ENCODE results near the gene DBNDD1.
"Not testable (repeated sequence)": the region's sequence is repeated elsewhere in the genome, so short reads cannot be mapped to it uniquely, and the experiment has no call there.

The DBNDD1 gene

DNA sequence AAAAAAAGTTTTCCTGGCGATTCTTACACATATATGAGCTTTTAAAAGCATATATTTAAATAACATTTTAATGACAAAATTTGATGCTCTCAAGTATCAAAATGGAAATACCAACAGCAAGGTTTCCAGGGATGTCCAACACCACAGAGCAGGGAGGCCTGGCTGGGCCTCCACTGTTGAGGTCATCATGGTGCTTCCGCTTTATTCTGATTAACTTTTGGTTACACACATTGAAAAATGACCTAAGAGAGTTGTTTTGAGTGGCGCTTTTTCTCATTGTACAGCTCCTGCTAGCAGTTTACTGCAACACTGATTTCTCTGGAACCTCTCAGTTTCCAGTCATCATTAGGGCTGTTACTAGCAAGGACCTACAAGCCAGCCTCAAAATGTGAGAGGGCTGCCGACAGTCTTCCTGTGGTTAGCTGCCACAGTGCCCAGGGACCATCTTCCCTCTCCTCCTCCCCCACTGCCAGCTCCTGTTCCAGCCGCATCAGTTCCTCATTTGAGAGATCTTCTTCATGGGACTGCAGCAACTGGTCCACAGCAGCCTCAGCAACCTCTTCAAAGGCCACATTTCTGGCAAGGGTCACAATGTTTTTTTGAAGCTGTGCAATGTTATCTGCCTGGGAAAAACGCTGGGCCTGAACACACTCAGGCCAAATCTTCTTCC is 49.4 kb downstream of the DBNDD1 start:
- H3K36me3 ChIP-seq (ENCODE audit: insufficient read depth, low read length), result peaks cover 15% of the 10 kb centered on the region

DNA sequence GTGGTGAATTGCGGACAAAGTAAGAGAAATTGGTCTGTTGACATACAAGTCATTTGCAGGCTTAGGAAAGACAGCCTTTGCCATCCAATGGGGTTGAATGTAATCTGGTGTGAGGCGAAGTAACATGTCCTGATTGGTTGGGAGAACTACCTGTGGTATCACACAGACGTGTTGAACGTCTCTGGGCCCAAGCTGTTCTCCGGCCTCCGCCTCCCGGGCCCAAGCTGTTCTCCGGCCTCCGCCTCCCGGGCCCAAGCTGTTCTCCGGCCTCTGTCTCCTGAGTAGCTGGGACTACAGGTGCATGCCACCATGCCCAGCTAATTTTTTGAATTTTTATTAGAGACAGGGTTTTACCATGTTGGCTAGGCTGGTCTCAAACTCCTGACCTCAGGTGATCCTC is 51.2 kb downstream of the DBNDD1 start:
- H3K27me3 ChIP-seq (ENCODE audit: insufficient read depth, low read length); H3K4me1 ChIP-seq (ENCODE audit: insufficient read depth, low read length); H3K9me3 ChIP-seq (ENCODE audit: insufficient read depth, low read depth, low read length); H3K9ac ChIP-seq (ENCODE audit: low read depth, low read length); H3K27ac ChIP-seq (ENCODE audit: low read depth, low read length); H3K4me3 ChIP-seq (ENCODE audit: low read length): not testable (repeated sequence)
- H3K36me3 ChIP-seq (ENCODE audit: insufficient read depth, low read length), result peaks cover 20% of the 10 kb centered on the region
- 91% methylated on average over 11 of the region's 11 CpGs for WGBS

More for the DNA sequence above, 49.4 kb downstream of the DBNDD1 start:
- no peak overlapping the region for H3K9ac ChIP-seq (ENCODE audit: low read depth, low read length)
- no peak overlapping the region for H3K27ac ChIP-seq (ENCODE audit: low read depth, low read length)
- H3K27me3 ChIP-seq (ENCODE audit: insufficient read depth, low read length), result no peaks in the 10 kb centered on the region; the same call in 1 of the 2 replicates
- WGBS, result 98% methylated on average over 5 of the region's 6 CpGs
- peaks cover 7% of the 10 kb centered on the region; the same call in 1 of the 2 replicates for H3K4me1 ChIP-seq (ENCODE audit: insufficient read depth, low read length)
- no peak overlapping the region for H3K4me3 ChIP-seq (ENCODE audit: low read length)
- peaks cover 7% of the 10 kb centered on the region for H3K9me3 ChIP-seq (ENCODE audit: insufficient read depth, low read depth, low read length)

DNA sequence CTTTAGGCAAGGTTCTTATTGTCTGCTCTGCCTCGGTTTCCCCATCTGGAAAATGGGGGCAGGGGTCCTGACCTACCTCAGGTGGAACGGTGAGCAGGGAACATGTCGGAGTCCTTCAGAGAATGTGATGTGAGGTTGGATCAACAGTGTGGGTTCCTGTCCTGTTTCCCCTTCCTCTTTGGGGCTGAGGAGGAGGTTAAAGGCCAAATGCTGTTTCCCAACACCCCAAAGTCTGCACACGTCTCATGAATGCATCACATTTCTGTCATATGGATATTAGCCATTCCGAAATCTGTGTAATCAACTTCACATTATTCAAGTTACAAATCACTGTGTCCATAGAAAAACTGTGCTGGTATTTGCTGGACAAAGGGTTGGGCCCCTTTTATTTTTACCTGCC is 51.8 kb downstream of the DBNDD1 start:
- peaks cover 20% of the 10 kb centered on the region for H3K36me3 ChIP-seq (ENCODE audit: insufficient read depth, low read length)
- not testable (repeated sequence) for H3K9ac ChIP-seq (ENCODE audit: low read depth, low read length); H3K27ac ChIP-seq (ENCODE audit: low read depth, low read length); H3K27me3 ChIP-seq (ENCODE audit: insufficient read depth, low read length); H3K9me3 ChIP-seq (ENCODE audit: insufficient read depth, low read depth, low read length); H3K4me1 ChIP-seq (ENCODE audit: insufficient read depth, low read length); H3K4me3 ChIP-seq (ENCODE audit: low read length)
- WGBS, result 89% methylated on average over 5 of the region's 5 CpGs

DNA sequence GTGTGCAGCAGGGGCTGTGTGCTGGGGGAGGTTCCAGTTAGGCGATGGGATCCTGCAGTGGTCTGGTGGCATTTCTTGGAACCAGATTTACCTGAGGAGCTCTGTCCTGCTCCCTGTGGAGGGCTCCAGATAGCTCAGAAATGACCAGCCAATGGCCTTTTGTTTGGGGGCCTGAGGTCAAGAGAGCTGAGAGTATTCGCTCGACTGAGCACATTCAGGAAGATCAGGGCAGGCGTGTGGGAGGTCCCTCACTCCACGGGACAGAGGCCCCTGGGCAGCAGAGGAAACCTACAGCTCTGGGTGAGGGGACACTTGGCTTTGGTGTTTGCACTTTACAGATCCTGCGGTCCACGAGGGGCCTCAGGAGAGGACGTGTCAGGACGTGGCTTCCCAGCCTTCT is 52.5 kb downstream of the DBNDD1 start:
- Histone ChIP-seq H3K9me3 (ENCODE audit: insufficient read depth, low read depth, low read length) (peaks cover 7% of the 10 kb centered on the region), H3K27ac (ENCODE audit: low read depth, low read length) (no peak overlapping the region), H3K4me3 (ENCODE audit: low read length) (no peak overlapping the region), H3K4me1 (ENCODE audit: insufficient read depth, low read length) (no peaks in the 10 kb centered on the region), H3K36me3 (ENCODE audit: insufficient read depth, low read length) (peaks cover 20% of the 10 kb centered on the region), H3K27me3 (ENCODE audit: insufficient read depth, low read length) (no peaks in the 10 kb centered on the region; the same call in 1 of the 2 replicates), H3K9ac (ENCODE audit: low read depth, low read length) (no peak overlapping the region)
- 93% methylated on average over 9 of the region's 9 CpGs for WGBS

DNA sequence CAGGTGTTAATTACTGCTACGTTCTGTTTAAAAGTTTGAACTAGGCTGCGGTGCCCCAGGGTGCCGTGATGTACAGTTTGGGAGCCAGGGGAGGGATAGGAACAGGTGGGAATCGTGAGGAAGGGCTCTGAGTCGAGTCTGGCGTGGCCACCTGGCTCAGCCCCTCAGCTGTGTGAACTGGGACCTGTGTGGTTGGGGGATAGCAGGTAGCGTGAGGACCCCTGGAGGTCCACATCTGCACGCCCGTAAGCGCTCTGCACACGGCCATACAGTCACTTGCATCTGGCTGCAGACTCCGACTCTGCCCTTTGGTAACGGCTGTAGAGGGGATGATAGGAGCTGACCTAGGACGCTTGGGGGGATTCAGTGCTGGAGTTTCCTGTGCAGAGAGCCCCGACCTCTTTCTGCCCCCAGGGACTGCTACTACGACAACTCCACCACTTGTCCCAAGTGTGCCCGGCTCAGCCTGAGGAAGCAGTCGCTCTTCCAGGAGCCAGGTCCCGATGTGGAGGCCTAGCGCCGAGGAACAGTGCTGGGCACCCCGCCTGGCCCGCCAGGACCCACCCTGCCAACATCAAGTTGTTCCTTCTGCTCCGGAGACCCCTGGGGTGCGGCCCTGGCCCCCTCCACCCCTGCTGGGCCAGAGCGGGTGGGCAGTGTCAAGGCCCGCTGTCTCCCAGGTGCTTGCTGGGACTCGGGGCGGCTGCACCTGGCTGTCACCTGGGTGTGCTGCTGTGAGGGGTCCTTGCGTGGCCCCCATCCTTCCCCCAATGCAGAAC is 53.6 kb downstream of the DBNDD1 start:
- Histone ChIP-seq H3K36me3 (ENCODE audit: insufficient read depth, low read length) (peaks cover 30% of the 10 kb centered on the region), H3K9ac (ENCODE audit: low read depth, low read length) (no peak overlapping the region), H3K27me3 (ENCODE audit: insufficient read depth, low read length) (no peaks in the 10 kb centered on the region), H3K4me3 (ENCODE audit: low read length) (no peak overlapping the region), H3K9me3 (ENCODE audit: insufficient read depth, low read depth, low read length) (no peaks in the 10 kb centered on the region), H3K27ac (ENCODE audit: low read depth, low read length) (no peak overlapping the region), H3K4me1 (ENCODE audit: insufficient read depth, low read length) (no peaks in the 10 kb centered on the region)
- WGBS, result 95% methylated on average over 30 of the region's 30 CpGs

DNA sequence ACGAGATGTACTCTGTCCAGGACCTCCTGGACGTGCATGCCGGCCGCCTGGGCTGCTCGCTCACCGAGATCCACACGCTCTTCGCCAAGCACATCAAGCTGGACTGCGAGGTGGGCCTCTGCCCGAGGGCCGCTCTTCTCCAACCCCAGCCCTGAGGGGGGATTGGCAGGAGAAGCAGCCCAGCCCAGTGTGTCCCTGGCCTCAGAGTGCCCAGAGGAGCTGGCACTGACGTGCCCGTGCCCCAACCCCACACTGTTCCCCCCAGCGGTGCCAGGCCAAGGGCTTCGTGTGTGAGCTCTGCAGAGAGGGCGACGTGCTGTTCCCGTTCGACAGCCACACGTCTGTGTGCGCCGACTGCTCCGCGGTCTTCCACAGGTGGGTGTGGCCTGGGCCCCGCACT is 55.1 kb downstream of the DBNDD1 start:
- Histone ChIP-seq H3K27ac (ENCODE audit: low read depth, low read length) (no peak overlapping the region), H3K4me1 (ENCODE audit: insufficient read depth, low read length) (no peaks in the 10 kb centered on the region), H3K9ac (ENCODE audit: low read depth, low read length) (no peak overlapping the region), H3K36me3 (ENCODE audit: insufficient read depth, low read length) (peaks cover 20% of the 10 kb centered on the region), H3K27me3 (ENCODE audit: insufficient read depth, low read length) (no peaks in the 10 kb centered on the region), H3K4me3 (ENCODE audit: low read length) (no peak overlapping the region), H3K9me3 (ENCODE audit: insufficient read depth, low read depth, low read length) (no peaks in the 10 kb centered on the region)
- WGBS, result 93% methylated on average over 25 of the region's 25 CpGs

DNA sequence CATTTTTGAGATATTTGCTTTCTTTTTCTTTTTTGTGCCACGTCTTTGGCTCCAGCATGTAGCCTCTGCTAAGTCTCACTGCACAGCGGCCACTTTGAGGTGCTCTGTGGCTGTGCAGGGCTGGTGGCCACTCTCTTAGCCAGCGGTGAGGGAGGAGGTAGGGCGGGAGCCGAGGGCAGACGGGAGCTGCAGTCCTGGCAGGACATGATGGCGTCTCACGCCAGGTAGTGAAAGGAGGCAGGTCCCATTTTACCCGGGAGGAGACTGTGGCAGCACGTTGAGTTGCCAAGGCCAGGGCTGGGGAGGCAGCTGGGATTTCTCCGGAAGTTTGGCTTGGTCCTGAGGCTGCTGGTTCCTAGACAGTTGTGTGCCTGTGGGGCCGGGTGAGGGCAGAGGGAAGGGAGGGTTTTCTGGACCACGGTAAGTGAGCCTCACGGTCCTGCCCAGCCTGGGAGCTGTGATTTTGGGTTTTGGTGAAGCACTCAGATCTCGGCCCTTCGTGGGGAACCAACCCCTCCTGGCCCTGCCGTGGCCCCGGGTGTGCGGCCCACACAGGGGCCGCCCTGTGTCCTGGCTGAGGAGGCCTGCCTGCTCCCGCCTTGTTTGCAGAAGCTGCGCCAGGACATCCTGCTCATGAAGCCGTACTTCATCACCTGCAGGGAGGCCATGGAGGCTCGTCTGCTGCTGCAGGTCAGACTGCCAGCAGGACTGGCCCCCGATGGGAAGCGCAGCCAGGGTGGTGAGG is 56.3 kb downstream of the DBNDD1 start:
- 89% methylated on average over 26 of the region's 26 CpGs for WGBS
- Histone ChIP-seq H3K4me1 (ENCODE audit: insufficient read depth, low read length) (no peaks in the 10 kb centered on the region), H3K27ac (ENCODE audit: low read depth, low read length) (no peak overlapping the region), H3K36me3 (ENCODE audit: insufficient read depth, low read length) (peaks cover 29% of the 10 kb centered on the region), H3K4me3 (ENCODE audit: low read length) (no peak overlapping the region), H3K9ac (ENCODE audit: low read depth, low read length) (no peak overlapping the region), H3K9me3 (ENCODE audit: insufficient read depth, low read depth, low read length) (no peaks in the 10 kb centered on the region), H3K27me3 (ENCODE audit: insufficient read depth, low read length) (no peaks in the 10 kb centered on the region)

DNA sequence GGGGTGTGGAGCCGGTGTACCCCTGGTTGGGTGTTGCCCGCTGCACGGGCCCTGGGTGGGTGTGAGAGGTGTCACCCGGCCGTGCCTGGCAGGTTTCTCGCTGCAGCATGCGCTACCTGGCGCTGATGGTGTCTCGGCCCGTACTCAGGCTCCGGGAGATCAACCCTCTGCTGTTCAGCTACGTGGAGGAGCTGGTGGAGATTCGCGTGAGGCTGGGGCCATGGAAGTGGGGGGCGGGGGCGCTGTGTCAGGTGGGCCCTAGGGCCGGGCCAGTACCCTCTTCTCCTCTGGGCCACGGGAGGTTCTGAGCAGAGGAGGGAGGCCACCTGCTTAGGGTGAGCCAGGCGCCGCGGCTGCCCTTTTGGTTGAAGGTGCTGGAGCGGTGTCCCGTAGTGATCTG is 57.3 kb downstream of the DBNDD1 start:
- no peaks in the 10 kb centered on the region for H3K4me1 ChIP-seq (ENCODE audit: insufficient read depth, low read length)
- H3K36me3 ChIP-seq (ENCODE audit: insufficient read depth, low read length), result peaks cover 29% of the 10 kb centered on the region
- no peaks in the 10 kb centered on the region for H3K9me3 ChIP-seq (ENCODE audit: insufficient read depth, low read depth, low read length)
- no peak overlapping the region for H3K9ac ChIP-seq (ENCODE audit: low read depth, low read length)
- no peak overlapping the region for H3K27ac ChIP-seq (ENCODE audit: low read depth, low read length)
- H3K4me3 ChIP-seq (ENCODE audit: low read length), result no peak overlapping the region
- 95% methylated on average over 23 of the region's 23 CpGs for WGBS
- H3K27me3 ChIP-seq (ENCODE audit: insufficient read depth, low read length), result no peaks in the 10 kb centered on the region

DNA sequence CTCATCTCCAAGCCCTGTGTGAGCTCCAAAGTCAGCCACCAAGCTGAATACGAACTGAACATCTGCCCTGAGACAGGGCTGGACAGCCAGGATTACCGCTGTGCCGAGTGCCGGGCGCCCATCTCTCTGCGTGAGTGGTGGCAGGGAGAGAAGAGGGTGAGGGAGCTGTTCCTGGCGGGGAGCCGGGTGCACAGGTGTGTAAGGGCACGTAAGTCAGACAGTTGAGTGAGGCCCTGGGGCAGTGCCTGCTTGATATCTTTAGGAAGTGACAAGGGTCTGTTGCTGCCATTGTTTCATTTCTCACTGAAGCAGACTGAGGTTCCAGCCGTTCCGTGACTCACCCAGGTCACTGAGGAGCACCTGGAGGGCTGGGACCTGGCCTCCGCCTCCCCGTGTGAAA is 58.3 kb downstream of the DBNDD1 start:
- WGBS, result 94% methylated on average over 13 of the region's 13 CpGs
- H3K9me3 ChIP-seq (ENCODE audit: insufficient read depth, low read depth, low read length), result no peaks in the 10 kb centered on the region
- H3K36me3 ChIP-seq (ENCODE audit: insufficient read depth, low read length), result peaks cover 25% of the 10 kb centered on the region
- no peak overlapping the region for H3K27ac ChIP-seq (ENCODE audit: low read depth, low read length)
- H3K4me1 ChIP-seq (ENCODE audit: insufficient read depth, low read length), result no peaks in the 10 kb centered on the region
- no peak overlapping the region for H3K9ac ChIP-seq (ENCODE audit: low read depth, low read length)
- H3K27me3 ChIP-seq (ENCODE audit: insufficient read depth, low read length), result no peaks in the 10 kb centered on the region
- H3K4me3 ChIP-seq (ENCODE audit: low read length), result no peak overlapping the region

DNA sequence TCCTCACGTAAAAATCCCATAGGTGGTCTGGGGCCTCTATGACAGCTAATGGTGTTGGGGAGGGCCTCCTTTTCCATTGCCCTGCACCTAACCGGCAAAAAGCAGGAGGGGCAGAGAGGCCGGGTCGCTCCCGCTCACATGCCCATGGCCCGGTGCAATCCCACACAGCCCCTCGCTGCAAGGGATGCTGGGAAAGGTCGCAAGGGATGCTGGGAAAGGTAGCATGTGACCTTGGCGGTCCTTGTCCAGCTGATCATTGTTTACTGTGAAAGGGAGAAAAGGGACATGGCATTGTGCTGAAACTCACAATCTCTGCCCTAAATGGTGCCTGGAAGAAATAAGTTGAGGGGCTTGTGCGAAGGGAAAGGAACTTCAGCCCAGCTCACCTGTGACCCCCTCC is 60.7 kb downstream of the DBNDD1 start:
- no peaks in the 10 kb centered on the region for H3K4me1 ChIP-seq (ENCODE audit: insufficient read depth, low read length)
- no peak overlapping the region for H3K9ac ChIP-seq (ENCODE audit: low read depth, low read length)
- H3K27ac ChIP-seq (ENCODE audit: low read depth, low read length), result no peak overlapping the region
- no peak overlapping the region for H3K4me3 ChIP-seq (ENCODE audit: low read length)
- H3K36me3 ChIP-seq (ENCODE audit: insufficient read depth, low read length), result peaks cover 24% of the 10 kb centered on the region
- 95% methylated on average over 10 of the region's 10 CpGs for WGBS
- no peaks in the 10 kb centered on the region for H3K27me3 ChIP-seq (ENCODE audit: insufficient read depth, low read length)
- H3K9me3 ChIP-seq (ENCODE audit: insufficient read depth, low read depth, low read length), result no peaks in the 10 kb centered on the region

DNA sequence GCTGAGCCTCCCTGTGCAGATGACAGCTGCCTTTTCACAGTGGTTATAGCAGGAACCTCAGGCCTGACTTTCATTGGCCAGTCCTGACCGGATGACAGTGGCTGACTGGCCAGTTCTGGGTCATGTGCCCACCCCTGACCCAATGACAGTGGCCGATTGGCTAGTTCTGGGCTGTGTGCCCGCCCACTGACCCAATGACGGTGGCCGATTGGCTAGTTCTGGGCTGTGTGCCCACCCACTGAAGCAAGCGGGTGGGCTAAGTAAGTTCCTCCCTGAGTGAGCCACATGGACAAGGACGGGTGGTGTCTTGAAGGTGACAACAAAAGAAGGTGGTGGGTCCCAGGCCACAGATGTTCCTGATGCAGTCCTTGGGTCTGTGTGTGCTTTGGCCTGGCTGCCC is 61.2 kb downstream of the DBNDD1 start:
- H3K27ac ChIP-seq (ENCODE audit: low read depth, low read length), result no peak overlapping the region
- H3K9me3 ChIP-seq (ENCODE audit: insufficient read depth, low read depth, low read length), result no peaks in the 10 kb centered on the region
- no peak overlapping the region for H3K9ac ChIP-seq (ENCODE audit: low read depth, low read length)
- H3K36me3 ChIP-seq (ENCODE audit: insufficient read depth, low read length), result peaks cover 20% of the 10 kb centered on the region
- H3K27me3 ChIP-seq (ENCODE audit: insufficient read depth, low read length), result no peaks in the 10 kb centered on the region
- H3K4me3 ChIP-seq (ENCODE audit: low read length), result no peak overlapping the region
- 89% methylated on average over 7 of the region's 7 CpGs for WGBS
- H3K4me1 ChIP-seq (ENCODE audit: insufficient read depth, low read length), result no peaks in the 10 kb centered on the region

Measured in HUES64 (cell line).